Muscle of leg (tissue), 11 donors: ENCODE data around the gene MT1G. TPM values are rescaled to one million over a fixed set of nuclear protein-coding genes. Genes with fewer than 3 reads are reported as not detected.

Experiments used
- DNase-seq: peaks from one replicate; pipeline ENCODE4 v3.0.0; 2013
- H3K27ac ChIP-seq: one replicate; pipeline ENCODE4 v1.5.1; 2013; ENCODE audit warnings: mild to moderate bottlenecking, low read length, control low read depth
- H3K27me3 ChIP-seq: one replicate; pipeline ENCODE4 v1.6.1; 2013; ENCODE audit warnings: low read length; ENCODE audit not compliant: control insufficient read depth, insufficient read depth
- H3K36me3 ChIP-seq: one replicate; pipeline ENCODE4 v1.6.1; 2013; ENCODE audit warnings: low read length; ENCODE audit not compliant: control insufficient read depth, insufficient read depth
- H3K4me1 ChIP-seq: one replicate; pipeline ENCODE4 v1.6.1; 2013; ENCODE audit warnings: low read length; ENCODE audit not compliant: control insufficient read depth, insufficient read depth
- H3K4me3 ChIP-seq: one replicate; pipeline ENCODE4 v1.5.1; 2013; ENCODE audit warnings: low read length, control low read depth
- H3K9me3 ChIP-seq: replicated peaks from 2 replicates; pipeline ENCODE4 v1.6.1; 2013; ENCODE audit warnings: low read depth, low read length; ENCODE audit not compliant: control insufficient read depth
- WGBS: methylation state at CpG from one replicate; pipeline ENCODE4 v1.1.5; 2013; ENCODE audit warnings: missing lambda C conversion rate; ENCODE audit not compliant: insufficient coverage; 5-methylcytosine and 5-hydroxymethylcytosine counted together
- polyA plus RNA-seq, 8 donors: library from polyadenylated mRNA; unstranded; fragments of 120-200 nt; gene quantifications; one replicate each; pipeline versions ENCODE4 v1.2.1 to v1.2.3, GENCODE V29; 2013; ENCODE audit warnings: inconsistent platforms in 1 of 8, low replicate concordance in 1 of 8; ENCODE audit not compliant: insufficient read length in 8 of 8, insufficient read depth in 1 of 8
- total RNA-seq: library from RNA; stranded (reverse); fragments of 120-200 nt; gene quantifications from one replicate; pipeline ENCODE4 v1.2.4, GENCODE V29; 2013

MT1G gene
- total and polyA plus RNA-seq, 9 donors: 0.42 to 21.4 (median 1.2) TPM; not detected in 2

- no peaks in the 10 kb centered on the region for H3K9me3 ChIP-seq
- H3K27me3 ChIP-seq: peaks cover 94% of the 10 kb centered on the region
- H3K27ac ChIP-seq: no peak overlapping the region
- 20% methylated on average over 1 of the region's 9 CpGs for WGBS
- H3K4me3 ChIP-seq: no peak overlapping the region
- peaks cover 28% of the 10 kb centered on the region for H3K4me1 ChIP-seq
- no peaks in the 10 kb centered on the region for H3K36me3 ChIP-seq
- no peak for DNase-seq
Observed at GRCh38 chr16:56636616-56637413, 31.1 kb downstream of the MT1G start.

GRCh38 chr16:56635441-56635967 lies 32.4 kb downstream of the MT1G start:
- WGBS: 3% methylated on average over 28 of the region's 40 CpGs
- H3K9me3 ChIP-seq: no peaks in the 10 kb centered on the region
- peaks cover 91% of the 10 kb centered on the region for H3K27me3 ChIP-seq
- H3K4me1 ChIP-seq: peaks cover 30% of the 10 kb centered on the region
- no peak overlapping the region for H3K27ac ChIP-seq
- DNase-seq: no peak
- H3K4me3 ChIP-seq: no peak overlapping the region
- H3K36me3 ChIP-seq: no peaks in the 10 kb centered on the region

- H3K27me3 ChIP-seq: peaks cover 86% of the 10 kb centered on the region
- 2% methylated on average over 35 of the region's 47 CpGs for WGBS
- no peaks in the 10 kb centered on the region for H3K9me3 ChIP-seq
- H3K4me3 ChIP-seq: no peak overlapping the region
- no peak overlapping the region for H3K27ac ChIP-seq
- H3K36me3 ChIP-seq: no peaks in the 10 kb centered on the region
- DNase-seq: no peak
- H3K4me1 ChIP-seq: peaks cover 30% of the 10 kb centered on the region
Observed at GRCh38 chr16:56634715-56635440, 33.0 kb downstream of the MT1G start.

GRCh38 chr16:56633535-56633934 lies 34.3 kb downstream of the MT1G start:
- DNase-seq: no peak
- H3K36me3 ChIP-seq: no peaks in the 10 kb centered on the region
- 25% methylated on average over 5 of the region's 7 CpGs for WGBS
- no peak overlapping the region for H3K27ac ChIP-seq
- no peak overlapping the region for H3K4me3 ChIP-seq
- peaks cover 24% of the 10 kb centered on the region for H3K4me1 ChIP-seq
- H3K9me3 ChIP-seq: no peaks in the 10 kb centered on the region
- H3K27me3 ChIP-seq: peaks cover 76% of the 10 kb centered on the region

- Histone ChIP-seq H3K27ac (no peak overlapping the region), H3K9me3 (no peaks in the 10 kb centered on the region), H3K4me1 (peaks cover 19% of the 10 kb centered on the region), H3K36me3 (no peaks in the 10 kb centered on the region), H3K27me3 (peaks cover 74% of the 10 kb centered on the region), H3K4me3 (peak overlapping the region; percentile 43)
- no peak for DNase-seq
- no CpG with 5 or more reads among the region's 6 CpGs for WGBS
Observed at GRCh38 chr16:56632848-56633365, 35.0 kb downstream of the MT1G start.

GRCh38 chr16:56632156-56632847 lies 35.6 kb downstream of the MT1G start, which contains the start of gene MT1M:
Gene MT1M (plus strand): TSS chr16:56632659. CDS start chr16:56632732, 73 bp downstream.
- Histone ChIP-seq H3K36me3 (no peaks in the 10 kb centered on the region), H3K4me3 (peak within 1 kb of the TSS; percentile 43), H3K27ac (peak within 1 kb of the TSS; percentile 2), H3K27me3 (peaks cover 68% of the 10 kb centered on the region), H3K9me3 (no peaks in the 10 kb centered on the region), H3K4me1 (peaks cover 17% of the 10 kb centered on the region)
- under 1% methylated on average over 50 of the region's 61 CpGs for whole genome bisulfite sequencing
- peak; percentile 67 for DNase-seq

- Histone ChIP-seq H3K4me1 (peaks cover 17% of the 10 kb centered on the region), H3K27ac (peak overlapping the region; percentile 2), H3K4me3 (peak overlapping the region; percentile 43), H3K9me3 (no peaks in the 10 kb centered on the region), H3K27me3 (peaks cover 63% of the 10 kb centered on the region), H3K36me3 (no peaks in the 10 kb centered on the region)
- no peak for DNase-seq
- WGBS: 11% methylated on average over 3 of the region's 14 CpGs
Observed at GRCh38 chr16:56631832-56632155, 36.1 kb downstream of the MT1G start.

GRCh38 chr16:56631197-56631596 lies 36.7 kb downstream of the MT1G start:
- H3K27me3 ChIP-seq: peaks cover 61% of the 10 kb centered on the region
- H3K36me3 ChIP-seq: no peaks in the 10 kb centered on the region
- peaks cover 23% of the 10 kb centered on the region for H3K4me1 ChIP-seq
- H3K9me3 ChIP-seq: no peaks in the 10 kb centered on the region
- DNase-seq: no peak
- no peak overlapping the region for H3K27ac ChIP-seq
- no peak overlapping the region for H3K4me3 ChIP-seq
- WGBS: 90% methylated on average over 6 of the region's 10 CpGs

GRCh38 chr16:56630134-56630533 lies 37.7 kb downstream of the MT1G start:
- Histone ChIP-seq H3K27ac (no peak overlapping the region), H3K4me3 (no peak overlapping the region), H3K9me3 (no peaks in the 10 kb centered on the region), H3K4me1 (peaks cover 30% of the 10 kb centered on the region), H3K27me3 (peaks cover 60% of the 10 kb centered on the region), H3K36me3 (no peaks in the 10 kb centered on the region)
- WGBS: 60% methylated on average over 1 of the region's 3 CpGs
- DNase-seq: no peak
